Measurements from ENCODE around the gene LHFPL4.

The LHFPL4 gene

DNA sequence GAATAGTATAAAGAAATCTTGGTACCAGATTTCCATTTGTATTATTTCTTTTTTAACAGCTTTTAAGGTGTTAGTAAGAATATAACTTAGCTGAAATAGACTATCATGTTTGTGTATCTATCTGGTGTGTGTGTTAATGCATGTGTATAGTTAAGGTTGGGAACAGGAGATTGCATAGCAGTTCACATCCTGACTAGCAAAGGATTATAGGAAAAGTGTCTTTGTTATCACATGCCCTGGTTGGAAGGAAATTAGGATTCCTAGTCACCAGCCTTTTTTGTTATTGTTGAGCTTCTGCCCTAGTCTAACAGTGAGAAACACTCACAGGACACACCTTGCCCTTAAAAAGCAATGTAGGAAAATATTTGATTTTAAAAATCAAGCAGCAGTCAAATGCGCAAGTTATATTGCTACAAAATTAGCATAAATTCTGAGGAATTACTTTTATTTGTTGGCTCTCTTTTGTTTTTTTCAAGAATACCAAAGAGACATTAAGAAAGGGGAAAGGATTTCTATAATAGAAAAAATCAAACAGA is 98.0 kb downstream of the LHFPL4 start:
- no peak overlapping the region for H3K4me3 ChIP-seq (ENCODE audit: low read depth, low read length)
- DNase-seq (ENCODE audit: low read depth, low spot score), result no peak
- TF ChIP-seq CTCF (IDR thresholded peaks at IDR 0.05; ENCODE audit: low read depth, low read length), result no peak
- in situ Hi-C loops (cut with HindIII; ENCODE audit: low sequenced_read_pairs), result no loop called here

- DNase-seq (ENCODE audit: low read depth, low spot score), result peak; percentile 6
- H3K4me3 ChIP-seq (ENCODE audit: low read depth, low read length), result no peak overlapping the region
- in situ Hi-C loops (cut with HindIII; ENCODE audit: low sequenced_read_pairs), result no loop called here
- TF ChIP-seq CTCF (IDR thresholded peaks at IDR 0.05; ENCODE audit: low read depth, low read length), result no peak
Measured at GRCh38 chr3:9452417-9452816, 101.2 kb downstream of the LHFPL4 start.

GRCh38 chr3:9450991-9451390 is 102.6 kb downstream of the LHFPL4 start:
- no peak for TF ChIP-seq CTCF (IDR thresholded peaks at IDR 0.05; ENCODE audit: low read depth, low read length)
- no peak for DNase-seq (ENCODE audit: low read depth, low spot score)
- in situ Hi-C loops (cut with HindIII; ENCODE audit: low sequenced_read_pairs), result no loop called here

DNA sequence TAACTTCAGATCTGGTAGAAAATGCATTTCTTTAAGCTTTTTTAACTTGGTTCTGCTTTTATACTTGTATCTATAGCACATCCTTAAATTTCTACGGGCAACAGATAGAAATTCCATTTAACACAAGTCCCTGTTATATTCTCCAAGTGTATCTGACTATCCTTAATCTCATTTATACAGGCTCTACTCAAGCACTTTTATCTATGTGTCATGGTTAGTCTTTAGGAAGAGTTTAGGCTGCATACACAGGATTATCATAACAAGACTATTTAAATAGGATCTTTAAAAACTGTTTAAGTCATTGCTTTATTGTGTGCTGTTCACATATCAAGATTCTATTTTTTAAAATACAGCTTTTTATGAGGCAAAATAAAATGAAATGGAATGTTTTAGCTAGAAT is 103.5 kb downstream of the LHFPL4 start:
- no peak for TF ChIP-seq CTCF (IDR thresholded peaks at IDR 0.05; ENCODE audit: low read depth, low read length)
- DNase-seq (ENCODE audit: low read depth, low spot score), result no peak
- in situ Hi-C loops (cut with HindIII; ENCODE audit: low sequenced_read_pairs), result no loop called here
- H3K4me3 ChIP-seq (ENCODE audit: low read depth, low read length), result no peak overlapping the region

More at GRCh38 chr3:9450991-9451390, 102.6 kb downstream of the LHFPL4 start:
- H3K4me3 ChIP-seq (ENCODE audit: low read depth, low read length), result no peak overlapping the region

DNA sequence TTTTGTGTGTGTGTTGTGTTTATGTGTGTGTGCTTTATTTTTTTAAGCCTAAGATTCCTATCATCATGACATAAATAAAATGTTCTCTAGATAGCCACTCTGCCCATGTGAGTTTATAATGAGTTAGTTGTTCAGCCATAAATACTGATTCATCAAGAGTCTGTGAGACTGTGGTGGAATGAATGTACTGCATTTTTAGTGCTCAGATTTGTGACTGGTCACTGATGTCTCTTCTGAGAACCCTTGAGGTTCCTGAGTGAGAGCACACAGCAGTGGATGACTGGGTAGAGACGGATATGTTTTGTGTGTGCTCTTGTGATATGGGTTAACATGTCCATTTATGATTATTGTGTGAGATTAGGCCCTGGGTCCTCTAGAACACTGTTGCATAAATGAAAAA is 105.0 kb downstream of the LHFPL4 start:
- no peak overlapping the region for H3K4me3 ChIP-seq (ENCODE audit: low read depth, low read length)
- no peak for DNase-seq (ENCODE audit: low read depth, low spot score)
- no peak for TF ChIP-seq CTCF (IDR thresholded peaks at IDR 0.05; ENCODE audit: low read depth, low read length)
- in situ Hi-C loops (cut with HindIII; ENCODE audit: low sequenced_read_pairs), result no loop called here

All from astrocyte of the spinal cord (primary cell).